Effector CD8-positive, alpha-beta T cell (primary cell): ENCODE measurements around the gene MBD2.
"Not testable (repeated sequence)": the region's sequence is repeated elsewhere in the genome, so short reads cannot be mapped to it uniquely, and the experiment has no call there.

ENCODE experiments used
- DNase-seq: peaks from one replicate; lab custom pipeline; 2025; lab: John Stamatoyannopoulos, UW
- total RNA-seq, 4 experiments: gene quantifications; one replicate each; lab custom pipeline; 2026; lab: John Stamatoyannopoulos, UW

The MBD2 gene, protein sequence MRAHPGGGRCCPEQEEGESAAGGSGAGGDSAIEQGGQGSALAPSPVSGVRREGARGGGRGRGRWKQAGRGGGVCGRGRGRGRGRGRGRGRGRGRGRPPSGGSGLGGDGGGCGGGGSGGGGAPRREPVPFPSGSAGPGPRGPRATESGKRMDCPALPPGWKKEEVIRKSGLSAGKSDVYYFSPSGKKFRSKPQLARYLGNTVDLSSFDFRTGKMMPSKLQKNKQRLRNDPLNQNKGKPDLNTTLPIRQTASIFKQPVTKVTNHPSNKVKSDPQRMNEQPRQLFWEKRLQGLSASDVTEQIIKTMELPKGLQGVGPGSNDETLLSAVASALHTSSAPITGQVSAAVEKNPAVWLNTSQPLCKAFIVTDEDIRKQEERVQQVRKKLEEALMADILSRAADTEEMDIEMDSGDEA
- total RNA-seq: 109 to 154 (median 135) reads per million in 4 experiments

DNA sequence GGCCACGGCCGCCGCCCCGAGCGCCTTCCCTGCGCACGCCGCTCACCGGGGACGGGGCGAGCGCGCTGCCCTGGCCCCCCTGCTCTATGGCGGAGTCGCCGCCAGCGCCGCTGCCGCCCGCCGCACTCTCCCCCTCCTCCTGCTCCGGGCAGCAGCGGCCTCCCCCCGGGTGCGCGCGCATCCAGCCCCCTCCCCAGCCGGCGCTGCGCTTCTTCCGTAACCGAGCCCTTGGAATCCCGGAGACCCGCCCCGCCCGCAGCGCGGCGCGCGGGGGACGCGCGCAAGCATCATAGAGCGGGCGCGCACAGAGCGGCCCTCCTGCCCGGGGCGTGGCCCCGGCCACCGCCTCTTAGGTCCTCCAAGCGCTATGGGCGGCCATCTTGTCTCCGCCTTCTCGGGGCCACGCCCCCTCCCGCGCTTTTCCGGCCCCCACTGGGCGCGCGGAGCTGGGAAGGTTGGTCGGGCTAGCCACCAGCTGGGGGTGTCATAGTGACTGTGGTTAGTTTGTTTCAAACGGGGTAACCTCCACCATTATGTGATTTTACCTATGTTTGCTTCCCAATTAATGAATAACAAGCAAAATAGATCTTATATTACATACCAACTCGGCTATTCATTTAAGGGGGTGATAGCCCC, at the start of gene MBD2:
TSS of gene MBD2 (minus strand) at position 291 of the 636 bp plus-strand sequence. CDS start at position 181, 110 bp downstream.
- peak; percentile 88 for DNase-seq

DNA sequence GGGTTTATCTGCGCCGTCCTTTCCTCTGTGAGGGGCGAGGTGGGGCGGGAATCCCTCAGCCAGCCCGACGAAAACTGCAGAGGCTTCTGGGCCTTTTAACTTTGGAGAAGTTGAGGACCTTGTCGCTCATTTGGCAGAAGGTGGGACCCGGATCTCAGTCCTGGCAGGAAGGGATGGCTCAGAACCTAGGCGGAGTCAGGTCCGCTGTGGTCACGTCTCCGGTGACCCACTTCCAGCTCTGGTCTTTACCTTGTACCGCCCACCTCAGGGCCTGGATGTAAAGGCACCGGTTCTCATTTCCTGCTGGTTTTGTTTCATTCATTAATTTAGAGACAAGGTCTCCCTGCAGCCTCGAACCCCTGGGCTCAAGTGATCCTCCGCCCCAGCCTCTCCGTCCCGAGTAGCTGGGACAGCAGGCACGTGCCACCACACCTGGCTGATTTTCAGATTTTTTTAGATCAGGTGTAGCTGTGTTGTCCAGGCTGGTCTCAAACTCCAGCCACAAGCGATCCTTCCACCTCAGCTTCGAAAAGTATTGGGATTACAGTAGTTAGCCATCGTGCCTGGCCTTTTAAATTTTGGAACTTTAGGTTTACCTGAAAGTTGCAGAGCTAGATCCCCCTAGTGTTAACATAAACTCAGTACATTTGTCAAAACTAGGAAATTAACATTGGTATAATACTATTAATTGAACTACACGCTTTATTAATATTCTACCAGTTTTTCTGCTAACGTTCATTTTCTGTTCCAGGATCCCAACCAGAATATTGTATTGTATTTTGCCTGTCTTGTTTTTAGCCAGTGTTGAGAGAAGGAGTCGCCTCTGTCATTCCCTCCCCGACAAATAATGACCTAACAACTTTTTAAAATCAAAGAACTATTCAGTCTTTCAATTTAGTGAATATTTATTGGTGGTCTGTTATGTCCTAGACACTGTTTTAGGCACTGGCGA, 45.7 kb upstream of the MBD2 start:
- no peak for DNase-seq

DNA sequence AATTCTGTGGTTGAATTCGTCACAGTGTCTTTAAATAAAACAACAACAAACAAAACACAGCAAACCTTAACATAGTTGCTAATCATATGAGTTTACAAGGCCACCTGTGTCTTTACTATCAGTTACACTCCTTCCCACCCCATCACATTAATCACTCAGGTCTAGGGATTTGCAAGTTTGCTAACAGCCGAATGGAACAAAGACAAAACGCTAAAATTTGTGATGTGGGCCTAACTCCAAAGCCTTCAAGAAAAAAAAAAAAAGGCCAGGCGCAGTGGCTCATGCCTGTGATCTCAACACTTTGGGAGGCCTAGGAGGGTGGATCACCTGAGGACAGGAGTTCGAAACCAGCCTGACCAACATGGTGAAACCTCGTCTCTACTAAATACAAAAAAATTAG, 44.3 kb upstream of the MBD2 start:
- no peak for DNase-seq

DNA sequence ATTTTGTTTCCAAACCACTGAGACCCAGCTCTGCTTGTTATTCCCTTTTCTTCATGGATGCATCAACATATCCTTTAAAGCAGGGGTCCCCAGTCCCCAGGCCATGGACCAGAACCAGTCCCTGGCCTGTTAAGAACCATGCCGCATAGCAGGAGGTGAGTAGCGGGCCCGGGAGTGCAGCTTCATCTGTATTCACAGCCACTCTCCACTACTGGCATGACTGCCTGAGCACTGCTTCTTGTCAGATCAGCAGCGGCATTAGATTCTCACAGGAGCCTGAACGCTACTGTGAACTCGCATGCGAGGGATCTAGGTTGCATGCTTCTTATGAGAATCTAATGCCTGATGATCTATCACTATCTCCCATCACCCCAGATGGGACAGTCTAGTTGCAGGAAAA, 43.2 kb upstream of the MBD2 start:
- DNase-seq: no peak

DNA sequence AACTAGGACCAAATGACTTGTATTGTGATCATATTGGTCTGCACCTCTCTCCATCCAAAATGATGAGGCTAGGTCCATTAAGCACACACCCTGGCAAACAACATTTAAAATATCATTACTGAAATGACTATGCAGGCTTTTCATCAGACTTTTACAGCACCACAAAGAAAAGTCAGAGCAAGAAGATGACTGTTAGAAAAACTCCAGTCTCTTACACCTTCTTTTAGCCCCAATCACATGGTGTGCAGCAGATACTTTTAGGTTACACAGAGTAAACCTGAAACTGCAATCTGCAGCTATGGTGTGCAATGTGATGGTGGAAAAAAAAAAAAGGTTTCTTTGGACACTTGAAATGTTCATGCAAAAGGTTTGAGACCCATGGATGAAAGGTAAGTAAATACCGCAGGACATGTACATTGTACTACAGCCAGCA, 39.5 kb upstream of the MBD2 start:
- DNase-seq: no peak

DNA sequence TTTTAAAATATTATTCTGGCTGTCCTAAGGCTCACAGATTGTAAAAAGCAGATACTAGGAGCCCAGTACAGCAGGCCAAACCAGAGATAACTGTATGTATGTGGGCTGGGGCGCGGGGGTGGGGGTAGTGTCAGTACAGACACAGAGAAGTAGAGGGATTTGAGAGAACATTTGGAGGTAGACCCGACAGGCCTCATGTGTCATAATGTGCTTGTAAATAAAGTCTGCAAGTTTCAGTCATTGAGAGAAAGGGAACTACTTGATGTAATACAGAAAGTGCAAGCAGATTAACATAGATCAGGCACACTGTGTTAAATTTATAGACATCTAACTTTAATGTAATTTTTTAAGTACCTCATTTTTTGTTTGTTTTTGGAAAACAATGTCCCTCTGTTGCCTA, 37.4 kb upstream of the MBD2 start:
- DNase-seq: no peak

DNA sequence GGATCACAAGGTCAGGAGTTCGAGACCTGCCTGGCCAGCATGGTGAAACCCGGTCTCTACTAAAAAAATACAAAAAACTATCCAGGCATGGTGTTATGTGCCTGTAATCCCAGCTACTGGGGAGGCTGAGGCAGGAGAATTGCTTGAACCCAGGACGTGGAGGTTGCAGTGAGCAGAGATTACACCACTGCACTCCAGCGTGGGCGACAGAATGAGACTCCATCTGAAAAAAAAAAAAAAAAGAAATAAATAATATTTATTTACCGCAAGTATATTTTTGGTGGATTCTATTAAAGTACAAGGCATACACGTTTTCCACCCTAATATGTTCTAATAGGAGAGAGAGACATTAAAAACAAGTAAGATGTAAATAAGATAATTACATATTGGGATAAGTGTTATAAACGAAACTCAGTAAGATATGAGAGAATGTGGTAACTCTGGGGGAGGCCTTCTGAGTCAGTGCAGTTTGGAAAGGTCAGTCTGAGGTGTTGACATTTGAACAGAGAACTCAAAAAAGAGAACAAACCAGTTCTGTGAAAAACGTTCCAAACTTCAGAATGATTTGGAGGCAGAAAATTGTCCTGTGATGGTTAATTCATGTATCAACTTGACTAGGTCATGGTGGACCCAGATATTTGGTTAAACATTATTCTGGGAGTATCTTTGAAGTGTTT, 36.1 kb upstream of the MBD2 start:
- no peak for DNase-seq

DNA sequence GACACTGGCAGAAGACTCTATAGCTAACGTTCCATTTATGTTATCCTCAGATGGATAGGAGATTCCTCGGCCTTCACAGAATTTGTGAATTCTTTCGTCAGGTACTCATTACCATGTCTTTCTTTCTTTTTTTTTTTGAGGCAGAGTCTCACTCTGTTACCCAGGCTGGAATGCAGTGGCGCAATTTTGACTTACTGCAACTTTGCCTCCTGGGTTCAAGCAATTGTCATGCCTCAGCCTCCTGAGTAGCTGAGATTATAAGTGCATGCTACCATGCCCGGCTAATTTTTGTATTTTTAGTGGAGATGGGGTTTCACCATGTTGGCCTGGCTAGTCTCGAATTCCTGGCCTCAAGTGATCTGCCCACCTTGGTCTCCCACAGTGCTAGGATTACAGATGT, 33.3 kb upstream of the MBD2 start:
- not testable (repeated sequence) for DNase-seq

DNA sequence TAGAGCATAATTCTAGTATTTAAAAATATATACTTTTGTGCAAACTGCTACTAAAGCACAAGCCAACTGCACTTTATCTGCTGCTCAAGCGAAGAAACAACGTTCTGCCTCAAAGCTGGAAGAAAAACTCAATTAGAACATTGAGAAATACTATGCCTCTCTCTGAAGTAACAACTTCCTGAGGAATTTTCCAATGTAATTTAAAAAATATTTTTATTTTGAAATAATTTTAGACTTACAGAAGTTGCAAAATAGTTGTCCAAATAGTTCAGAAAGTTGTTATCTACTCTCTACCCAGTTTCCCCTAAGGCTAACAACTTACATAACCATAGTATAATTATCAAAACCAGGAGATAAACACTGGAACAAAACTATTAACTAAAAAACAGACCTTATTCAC, 32.5 kb upstream of the MBD2 start:
- DNase-seq: no peak

DNA sequence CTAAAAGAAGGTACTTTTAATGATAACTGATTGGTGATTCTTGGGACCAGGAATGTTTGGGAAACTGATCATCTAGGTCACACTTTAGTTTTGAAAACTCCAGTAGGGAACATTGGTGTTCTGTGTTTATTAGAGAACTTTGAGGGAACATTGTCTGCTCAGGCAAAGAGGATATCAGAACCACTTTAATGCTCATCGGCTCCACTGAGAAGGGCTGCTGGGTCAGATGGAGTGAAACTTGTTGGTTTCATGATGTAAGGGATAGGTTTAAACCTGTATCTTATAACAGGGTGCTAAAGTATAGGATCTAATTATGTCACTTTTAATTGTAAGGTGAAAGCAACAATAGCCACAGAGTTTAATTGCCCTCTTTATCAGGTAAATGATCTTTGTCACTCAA, 30.7 kb upstream of the MBD2 start:
- DNase-seq: no peak

DNA sequence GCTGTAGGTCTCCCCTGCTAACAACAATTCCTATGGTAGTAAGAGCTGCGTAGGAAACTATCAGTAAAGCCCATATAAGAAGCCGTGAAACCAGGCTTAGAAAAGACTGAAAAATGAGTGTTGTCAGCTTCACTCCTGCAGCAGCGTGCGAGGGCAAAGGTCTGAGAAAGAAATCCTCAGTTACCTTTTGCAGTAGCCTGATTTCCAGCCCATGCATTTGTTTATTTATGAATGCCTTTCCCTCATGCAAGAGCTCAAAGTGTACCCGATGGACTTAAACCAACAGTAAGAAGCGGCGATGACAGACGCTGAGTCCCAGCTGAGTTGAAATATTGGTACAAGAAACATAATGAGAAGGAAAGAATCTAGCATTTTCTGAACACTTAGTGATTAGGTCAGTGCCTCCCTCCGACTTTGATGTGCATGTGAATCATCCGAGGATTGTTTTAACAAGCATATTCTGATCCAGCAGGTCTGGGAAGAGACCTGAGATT, 29.8 kb upstream of the MBD2 start:
- DNase-seq: no peak

DNA sequence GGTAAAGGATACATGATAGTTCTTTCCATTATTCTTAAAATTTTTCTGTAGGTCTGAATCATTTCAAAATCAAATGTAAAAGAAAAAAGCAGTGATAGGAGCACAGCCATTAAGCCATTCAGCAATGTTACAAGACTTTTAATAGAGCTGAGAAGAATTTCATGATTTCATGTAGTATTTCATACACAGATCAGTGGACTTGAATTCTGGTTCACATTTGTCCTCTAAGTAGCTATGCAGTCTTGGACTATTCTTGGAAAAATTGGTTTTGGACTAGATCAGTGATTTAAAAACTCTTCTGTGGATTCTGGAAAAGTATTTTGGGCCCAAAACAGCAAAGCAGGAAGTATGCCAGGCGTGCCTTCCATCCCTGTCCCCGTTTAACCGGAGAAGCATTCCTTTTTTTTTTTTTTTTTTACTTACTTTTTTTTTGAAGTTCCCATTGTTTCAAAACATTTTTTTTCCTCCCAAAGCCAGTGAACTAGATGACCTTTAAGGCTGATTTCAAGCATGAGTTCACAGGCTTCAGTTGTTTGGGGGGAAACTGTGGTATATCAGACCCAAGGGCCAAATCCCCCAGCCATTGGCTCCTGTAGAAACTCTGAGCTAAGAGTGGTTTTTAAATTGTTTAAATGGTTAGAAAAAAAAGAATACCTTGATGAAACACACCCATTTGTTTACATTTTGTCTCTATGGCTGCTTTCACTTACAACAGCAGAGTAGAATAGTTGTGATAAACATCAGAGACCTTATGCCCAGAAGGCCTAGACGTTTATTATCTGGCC, 27.3 kb upstream of the MBD2 start:
- no peak for DNase-seq

DNA sequence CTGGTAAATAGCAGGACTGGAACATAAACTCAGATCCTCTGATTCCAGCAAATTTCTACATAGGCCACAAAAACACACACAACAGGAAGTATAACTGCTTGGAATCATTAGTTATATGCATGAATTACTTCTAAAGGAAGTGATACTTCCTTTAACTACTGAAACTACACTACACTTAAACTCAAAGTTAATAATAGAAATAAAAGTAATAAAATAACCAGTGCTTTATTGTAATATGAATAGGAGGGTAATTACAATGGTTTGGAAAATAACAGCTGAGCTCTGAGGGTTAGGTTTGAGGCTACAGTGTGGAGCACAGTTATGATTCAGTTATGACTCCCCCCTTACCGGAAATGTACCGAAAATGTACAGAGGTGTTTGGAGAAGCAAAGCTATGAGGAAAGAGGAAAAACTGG, 26.4 kb upstream of the MBD2 start:
- no peak for DNase-seq

DNA sequence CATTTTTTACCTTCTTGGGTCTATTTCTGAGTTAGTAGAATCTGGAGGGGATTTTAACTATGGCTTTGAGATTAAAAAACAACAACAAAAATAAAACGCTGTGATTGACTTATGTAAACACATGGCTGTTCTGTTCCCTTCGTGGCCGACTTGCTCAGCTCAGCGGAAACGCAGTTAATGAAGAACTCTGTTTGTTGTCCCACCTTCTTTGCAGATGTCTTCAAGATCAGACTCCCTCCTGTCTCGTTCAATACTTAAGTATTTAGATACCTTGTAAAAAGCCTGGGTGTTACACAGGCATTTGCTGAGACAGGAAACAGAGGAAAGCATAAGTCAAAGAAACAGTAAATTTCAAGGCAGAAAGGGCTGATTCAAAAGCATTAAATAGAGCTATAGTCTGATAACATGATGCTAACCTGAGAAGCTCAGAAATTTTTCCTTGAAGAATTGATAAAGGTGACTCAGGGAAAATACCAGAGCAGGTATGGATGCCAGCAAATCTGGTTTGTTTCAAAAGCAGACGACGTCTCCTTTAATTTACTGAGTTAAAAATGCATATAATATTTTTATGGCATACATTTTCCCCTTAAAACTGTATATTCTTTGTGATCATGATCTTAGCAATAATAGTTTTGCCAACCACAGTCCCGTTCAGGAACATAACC, 23.2 kb upstream of the MBD2 start:
- no peak for DNase-seq

DNA sequence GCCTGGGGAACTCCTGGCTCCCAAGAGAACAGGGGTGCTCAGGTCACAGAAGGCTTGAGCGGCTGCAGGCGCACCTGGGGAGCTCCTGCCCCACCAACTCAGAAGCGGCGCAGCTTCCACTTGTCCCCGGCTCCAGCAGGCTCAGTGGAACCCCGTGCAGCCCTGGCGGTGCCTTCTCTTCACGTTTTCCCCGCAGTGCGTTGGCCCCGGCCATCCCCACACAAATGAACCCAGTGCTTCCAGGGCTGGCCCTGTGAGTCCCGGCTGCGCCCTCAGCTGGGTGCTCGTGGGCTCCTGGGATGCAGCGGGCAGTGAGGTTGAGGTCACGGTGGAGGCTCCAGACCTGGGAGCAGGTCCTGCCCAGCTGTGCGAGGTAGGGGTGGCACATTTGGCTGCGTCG, 17.9 kb upstream of the MBD2 start:
- no peak for DNase-seq

DNA sequence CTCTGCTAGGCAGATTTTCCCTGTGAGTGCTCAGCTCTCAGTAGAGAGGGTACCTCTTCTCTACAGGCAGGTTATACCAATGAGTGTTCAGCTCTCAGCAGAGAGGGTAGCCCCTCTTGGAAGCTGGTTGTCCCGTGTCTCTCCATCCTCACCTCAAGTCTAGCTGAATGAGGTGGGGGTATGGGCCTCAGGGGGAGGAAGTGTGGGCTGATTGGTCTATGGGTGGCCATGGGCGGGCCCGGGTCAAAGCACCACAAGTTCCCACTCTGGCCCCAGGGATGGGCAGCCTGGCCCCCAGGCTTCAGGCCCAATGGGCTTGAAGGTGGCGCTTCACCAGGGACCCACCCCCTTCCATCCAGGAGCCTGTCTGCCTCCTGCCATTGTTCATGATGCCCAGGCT, 17.0 kb upstream of the MBD2 start:
- DNase-seq: no peak

DNA sequence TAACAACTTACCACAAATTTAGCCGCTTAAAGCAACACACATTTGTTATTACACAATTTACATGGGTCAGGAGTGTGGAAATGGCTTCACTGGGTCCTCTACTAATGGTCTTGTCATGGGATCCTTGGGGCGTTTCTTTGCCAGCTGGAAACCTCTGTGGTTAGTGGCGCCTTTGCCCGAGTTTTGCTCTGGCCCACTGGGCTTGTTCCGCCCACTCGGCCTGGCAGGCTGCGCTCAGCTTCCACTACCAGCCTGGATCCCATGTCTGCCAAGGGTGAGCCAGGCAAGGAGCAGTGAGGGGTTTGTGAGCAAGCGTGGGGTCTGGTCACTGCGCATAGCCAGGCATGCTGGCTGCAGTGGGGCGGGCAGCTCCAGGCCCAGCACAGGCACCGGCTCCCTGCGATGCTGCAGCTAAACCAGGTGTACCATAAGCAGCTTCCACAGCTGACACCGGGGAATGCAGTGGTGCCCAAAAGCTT, 16.2 kb upstream of the MBD2 start:
- no peak for DNase-seq

DNA sequence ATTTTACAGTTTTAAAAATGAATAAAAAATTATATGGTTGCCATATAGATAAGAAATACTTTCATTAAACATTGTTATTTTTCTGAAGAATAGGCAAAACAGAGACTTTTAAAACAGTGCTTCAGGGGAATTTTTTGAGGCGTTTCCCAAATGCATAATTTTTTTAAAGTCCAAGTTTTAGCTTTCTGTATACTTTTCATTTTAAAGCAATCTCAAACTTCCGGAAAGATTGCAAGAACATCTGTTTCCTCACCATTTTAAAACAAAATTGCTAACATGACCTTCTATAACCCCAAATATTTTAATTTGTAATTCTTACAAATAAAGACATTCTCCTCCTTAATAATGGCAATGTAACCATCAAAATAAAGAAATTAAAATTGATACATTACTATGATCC, 15.1 kb upstream of the MBD2 start:
- DNase-seq: no peak

DNA sequence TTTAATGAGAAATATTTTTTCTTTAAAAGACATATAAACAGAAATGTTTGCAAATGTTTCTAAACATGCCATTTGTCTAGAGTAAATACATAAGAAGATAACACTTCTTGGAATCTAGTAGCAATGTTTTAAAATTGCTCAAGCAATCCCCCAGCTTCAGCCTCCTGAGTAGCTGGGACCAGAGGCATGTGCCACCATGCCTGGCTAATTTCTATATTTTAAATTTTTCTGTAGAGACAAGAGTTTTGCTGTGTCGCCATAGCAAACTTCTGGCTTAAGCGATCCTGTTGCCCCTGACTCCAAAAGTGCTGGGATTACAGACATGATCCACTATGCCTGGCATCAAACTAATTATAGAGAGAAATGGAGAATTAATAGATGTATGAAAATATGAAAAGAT, 14.6 kb upstream of the MBD2 start:
- no peak for DNase-seq
